Stomach smooth muscle (tissue), 2 donors: Measurements from ENCODE around the gene FGF11.
A peak's percentile ranks its signal among the peaks of the same experiment; 100 is the strongest.
"Not testable (repeated sequence)": the region's sequence is repeated elsewhere in the genome, so short reads cannot be mapped to it uniquely, and the experiment has no call there.

Experiments used
- H3K27ac ChIP-seq: one replicate; pipeline ENCODE4 v1.7.0; 2013; ENCODE audit warnings: mild to moderate bottlenecking, low read length, inconsistent platforms
- H3K27me3 ChIP-seq, 2 donors: one replicate each; pipeline ENCODE4 v1.7.0; 2013; ENCODE audit warnings: low read length in 2 of 2; ENCODE audit not compliant: insufficient read depth in 2 of 2, control insufficient read depth in 1 of 2
- H3K36me3 ChIP-seq, 2 donors: one replicate each; pipeline ENCODE4 v1.7.0; 2013; ENCODE audit warnings: low read length in 2 of 2; ENCODE audit not compliant: control insufficient read depth in 2 of 2, insufficient read depth in 2 of 2
- H3K4me1 ChIP-seq: one replicate; pipeline ENCODE4 v1.7.0; 2013; ENCODE audit warnings: low read length; ENCODE audit not compliant: control insufficient read depth, insufficient read depth
- H3K4me3 ChIP-seq, 2 donors: one replicate each; pipeline ENCODE4 v1.7.0; 2013; ENCODE audit warnings: low read length in 2 of 2
- H3K9ac ChIP-seq, 2 donors: one replicate each; pipeline ENCODE4 v1.7.0; 2013; ENCODE audit warnings: low read length in 2 of 2, mild to moderate bottlenecking in 1 of 2
- H3K9me3 ChIP-seq, 2 donors: one replicate each; pipeline ENCODE4 v1.7.0; 2013; ENCODE audit warnings: low read length in 2 of 2; ENCODE audit not compliant: control insufficient read depth in 2 of 2
- donor health status: healthy.
- donor health status: Pancreatic carcinoma.

Gene FGF11

GRCh38 chr17:7465597-7466275 lies 26.4 kb downstream of the FGF11 start:
- no peak overlapping the region for H3K9ac ChIP-seq
- H3K4me3 ChIP-seq, result no peak overlapping the region
- no peaks in the 10 kb centered on the region for H3K27me3 ChIP-seq
- H3K9me3 ChIP-seq, result no peaks in the 10 kb centered on the region
- H3K36me3 ChIP-seq, result peaks cover 4 to 9% of the 10 kb centered on the region in 2 donors
- H3K4me1 ChIP-seq, result peaks cover 20% of the 10 kb centered on the region
- no peak overlapping the region for H3K27ac ChIP-seq

GRCh38 chr17:7466318-7466638 lies 27.0 kb downstream of the FGF11 start:
- no peak overlapping the region for H3K4me3 ChIP-seq

GRCh38 chr17:7466639-7467341 lies 27.5 kb downstream of the FGF11 start:
- H3K27ac ChIP-seq, result peak overlapping the region; percentile 31
- H3K36me3 ChIP-seq, result peaks cover 4 to 9% of the 10 kb centered on the region in 2 donors
- H3K4me1 ChIP-seq, result peaks cover 22% of the 10 kb centered on the region
- no peak overlapping the region for H3K4me3 ChIP-seq
- H3K27me3 ChIP-seq, result no peaks in the 10 kb centered on the region
- H3K9me3 ChIP-seq, result no peaks in the 10 kb centered on the region
- no peak overlapping the region for H3K9ac ChIP-seq

More at GRCh38 chr17:7466318-7466638, 27.0 kb downstream of the FGF11 start:
- H3K9me3 ChIP-seq, result no peaks in the 10 kb centered on the region
- H3K9ac ChIP-seq, result no peak overlapping the region
- H3K36me3 ChIP-seq, result peaks cover 4 to 9% of the 10 kb centered on the region in 2 donors
- no peaks in the 10 kb centered on the region for H3K27me3 ChIP-seq
- peaks cover 20% of the 10 kb centered on the region for H3K4me1 ChIP-seq
- H3K27ac ChIP-seq, result peak overlapping the region; percentile 31

- H3K9me3 ChIP-seq, result no peaks in the 10 kb centered on the region
- H3K27me3 ChIP-seq, result no peaks in the 10 kb centered on the region
- H3K4me1 ChIP-seq, result peaks cover 26% of the 10 kb centered on the region
- H3K27ac ChIP-seq, result no peak overlapping the region
- no peak overlapping the region for H3K4me3 ChIP-seq
- no peak overlapping the region for H3K9ac ChIP-seq
- H3K36me3 ChIP-seq, result peaks cover 4 to 9% of the 10 kb centered on the region in 2 donors
Measured at GRCh38 chr17:7467498-7467897, 28.2 kb downstream of the FGF11 start.

GRCh38 chr17:7468290-7468689 lies 29.0 kb downstream of the FGF11 start:
- no peak overlapping the region for H3K4me3 ChIP-seq
- H3K27me3 ChIP-seq, result no peaks in the 10 kb centered on the region
- peaks cover 26% of the 10 kb centered on the region for H3K4me1 ChIP-seq
- H3K9ac ChIP-seq, result no peak overlapping the region
- H3K36me3 ChIP-seq, result peaks cover 4 to 9% of the 10 kb centered on the region in 2 donors
- no peak overlapping the region for H3K27ac ChIP-seq
- no peaks in the 10 kb centered on the region for H3K9me3 ChIP-seq

GRCh38 chr17:7468804-7469389 lies 29.6 kb downstream of the FGF11 start:
- Histone ChIP-seq H3K4me1 (peaks cover 30% of the 10 kb centered on the region), H3K4me3 (no peak overlapping the region), H3K27me3 (no peaks in the 10 kb centered on the region), H3K27ac (no peak overlapping the region), H3K9me3 (no peaks in the 10 kb centered on the region), H3K36me3 (peaks cover 4 to 5% of the 10 kb centered on the region in 2 donors), H3K9ac (no peak overlapping the region)

GRCh38 chr17:7469843-7470242 lies 30.5 kb downstream of the FGF11 start:
- H3K9me3 ChIP-seq, H3K36me3 ChIP-seq, H3K27me3 ChIP-seq, H3K27ac ChIP-seq, H3K9ac ChIP-seq, H3K4me3 ChIP-seq: not testable (repeated sequence)
- peaks cover 30% of the 10 kb centered on the region for H3K4me1 ChIP-seq

- peaks cover 35% of the 10 kb centered on the region for H3K4me1 ChIP-seq
- not testable (repeated sequence) for H3K36me3 ChIP-seq, H3K27me3 ChIP-seq, H3K27ac ChIP-seq, H3K4me3 ChIP-seq, H3K9ac ChIP-seq, H3K9me3 ChIP-seq
Measured at GRCh38 chr17:7470457-7470973, 31.2 kb downstream of the FGF11 start.

- Histone ChIP-seq H3K4me1 (peaks cover 40% of the 10 kb centered on the region), H3K4me3 (no peak overlapping the region), H3K27ac (no peak overlapping the region), H3K27me3 (no peaks in the 10 kb centered on the region), H3K9ac (no peak overlapping the region), H3K36me3 (peaks cover 4 to 5% of the 10 kb centered on the region in 2 donors), H3K9me3 (no peaks in the 10 kb centered on the region)
Measured at GRCh38 chr17:7471729-7472128, 32.4 kb downstream of the FGF11 start.

- Histone ChIP-seq H3K27ac (peak overlapping the region; percentile 97), H3K4me1 (peaks cover 49% of the 10 kb centered on the region)
- H3K9me3 ChIP-seq, H3K27me3 ChIP-seq, H3K9ac ChIP-seq, H3K4me3 ChIP-seq, H3K36me3 ChIP-seq: not testable (repeated sequence)
Measured at GRCh38 chr17:7474767-7475166, 35.5 kb downstream of the FGF11 start.
